ENCODE results near the gene CHD3. TPM values are rescaled to one million over a fixed set of nuclear protein-coding genes. Genes with fewer than 3 reads are reported as not detected.
A peak's percentile ranks its signal among the peaks of the same experiment; 100 is the strongest.

CHD3 gene
- total RNA-seq, 1 donor = 111 TPM

- DNase-seq (ENCODE audit: low read depth) = peak; percentile 81
- H3K4me3 ChIP-seq (ENCODE audit: low read depth, low read length) = no peak overlapping the region
- TF ChIP-seq CTCF (IDR thresholded peaks at IDR 0.05; ENCODE audit: insufficient read depth, low read depth, low read length) = no peak
These were observed 67.8 kb downstream of the CHD3 start for GRCh38 chr17:7956228-7956965.

GRCh38 chr17:7959503-7960253, 71.1 kb downstream of the CHD3 start:
- TF ChIP-seq CTCF (IDR thresholded peaks at IDR 0.05; ENCODE audit: insufficient read depth, low read depth, low read length) = no peak
- no peak overlapping the region for H3K4me3 ChIP-seq (ENCODE audit: low read depth, low read length)
- peak; percentile 79 for DNase-seq (ENCODE audit: low read depth)

GRCh38 chr17:7961421-7961820, 72.8 kb downstream of the CHD3 start:
- no peak overlapping the region for H3K4me3 ChIP-seq (ENCODE audit: low read depth, low read length)

More at GRCh38 chr17:7961421-7961820, 72.8 kb downstream of the CHD3 start:
- peak; percentile 30 for DNase-seq (ENCODE audit: low read depth)
- TF ChIP-seq CTCF (IDR thresholded peaks at IDR 0.05; ENCODE audit: insufficient read depth, low read depth, low read length) = no peak

Small RNA genes within 50 kb of the gene (small RNA-seq; reads per million reads assigned to genes)
- 3.9 reads per million, percentile 76 among the genes with 10 or more reads in this experiment for gene SCARNA21

Other genes starting within 250 kb of the CHD3 start
- gene ATP1B2, start 237.9 kb upstream of the CHD3 start, total RNA-seq = not detected in 2 replicates
- 50.6 and 79.5 TPM in 2 replicates for gene TP53, start 201.3 kb upstream of the CHD3 start, total RNA-seq
- gene WRAP53, start 200.3 kb upstream of the CHD3 start, total RNA-seq = 5.2 and 6.0 TPM in 2 replicates
- 0.32 and 0.43 TPM in 2 replicates for gene EFNB3, start 183.6 kb upstream of the CHD3 start, total RNA-seq
- gene DNAH2, start 171.0 kb upstream of the CHD3 start, total RNA-seq = under 0.01 and 0.43 TPM in 2 replicates
- 3.0 and 5.8 TPM in 2 replicates for gene KDM6B, start 54.6 kb upstream of the CHD3 start, total RNA-seq
- 0.43 and 1.3 TPM in 2 replicates for gene TMEM88, start 33.7 kb upstream of the CHD3 start, total RNA-seq
- 55.3 and 73.1 TPM in 2 replicates for gene NAA38, start 31.2 kb upstream of the CHD3 start, total RNA-seq
- 6.4 and 11.2 TPM in 2 replicates for gene CYB5D1, start 30.8 kb upstream of the CHD3 start, total RNA-seq
- gene RNF227, start 27.5 kb downstream of the CHD3 start, total RNA-seq = 2.2 and 4.2 TPM in 2 replicates
- gene KCNAB3, start 41.1 kb downstream of the CHD3 start, total RNA-seq = 1.3 and 1.7 TPM in 2 replicates
- gene TRAPPC1, start 43.2 kb downstream of the CHD3 start, total RNA-seq = 42.7 and 47.4 TPM in 2 replicates
- 21.3 and 25.5 TPM in 2 replicates for gene CNTROB, start 43.4 kb downstream of the CHD3 start, total RNA-seq
- gene GUCY2D, start 113.8 kb downstream of the CHD3 start, total RNA-seq = under 0.01 TPM in 1 of 2 replicates, not detected in the other
- gene ALOX15B, start 150.3 kb downstream of the CHD3 start, total RNA-seq = not detected in 2 replicates
- not detected in 2 replicates for gene ALOX12B, start 198.9 kb downstream of the CHD3 start, total RNA-seq
- not detected in 2 replicates for gene ALOXE3, start 229.7 kb downstream of the CHD3 start, total RNA-seq
- not detected in 2 replicates for gene HES7, start 235.3 kb downstream of the CHD3 start, total RNA-seq